ENCODE measurements around the gene TAS1R2.

TAS1R2 gene

GRCh38 chr1:18883079-18883478 is 23.6 kb upstream of the TAS1R2 start:
- H3K36me3 ChIP-seq (ENCODE audit: insufficient read depth, low read length) = no peaks in the 10 kb centered on the region
- H3K27me3 ChIP-seq (ENCODE audit: control insufficient read depth in 1 of 2, insufficient read depth in 2 of 2, low read length in 2 of 2) = no peaks in the 10 kb centered on the region
- H3K27ac ChIP-seq (ENCODE audit: low read depth, low read length) = no peak overlapping the region
- H3K4me3 ChIP-seq (ENCODE audit: low read depth in 1 of 2, low read length in 2 of 2) = no peak overlapping the region
- H3K4me1 ChIP-seq (ENCODE audit: insufficient read depth, low read length) = no peaks in the 10 kb centered on the region
- no peak overlapping the region for H3K9ac ChIP-seq (ENCODE audit: low read length)
- no peaks in the 10 kb centered on the region for H3K9me3 ChIP-seq (ENCODE audit: low read length)

GRCh38 chr1:18882486-18882885 is 23.0 kb upstream of the TAS1R2 start:
- H3K4me3 ChIP-seq (ENCODE audit: low read depth in 1 of 2, low read length in 2 of 2) = no peak overlapping the region
- no peaks in the 10 kb centered on the region for H3K36me3 ChIP-seq (ENCODE audit: insufficient read depth, low read length)
- no peaks in the 10 kb centered on the region for H3K9me3 ChIP-seq (ENCODE audit: low read length)
- no peaks in the 10 kb centered on the region for H3K27me3 ChIP-seq (ENCODE audit: control insufficient read depth in 1 of 2, insufficient read depth in 2 of 2, low read length in 2 of 2)
- no peak overlapping the region for H3K9ac ChIP-seq (ENCODE audit: low read length)
- no peak overlapping the region for H3K27ac ChIP-seq (ENCODE audit: low read depth, low read length)
- H3K4me1 ChIP-seq (ENCODE audit: insufficient read depth, low read length) = no peaks in the 10 kb centered on the region

GRCh38 chr1:18881642-18882431 is 22.4 kb upstream of the TAS1R2 start:
- Histone ChIP-seq H3K9me3 (ENCODE audit: low read length) (no peaks in the 10 kb centered on the region), H3K36me3 (ENCODE audit: insufficient read depth, low read length) (no peaks in the 10 kb centered on the region), H3K27me3 (ENCODE audit: control insufficient read depth in 1 of 2, insufficient read depth in 2 of 2, low read length in 2 of 2) (no peaks in the 10 kb centered on the region), H3K27ac (ENCODE audit: low read depth, low read length) (no peak overlapping the region), H3K4me1 (ENCODE audit: insufficient read depth, low read length) (no peaks in the 10 kb centered on the region), H3K4me3 (ENCODE audit: low read depth in 1 of 2, low read length in 2 of 2) (no peak overlapping the region), H3K9ac (ENCODE audit: low read length) (no peak overlapping the region)

DNA sequence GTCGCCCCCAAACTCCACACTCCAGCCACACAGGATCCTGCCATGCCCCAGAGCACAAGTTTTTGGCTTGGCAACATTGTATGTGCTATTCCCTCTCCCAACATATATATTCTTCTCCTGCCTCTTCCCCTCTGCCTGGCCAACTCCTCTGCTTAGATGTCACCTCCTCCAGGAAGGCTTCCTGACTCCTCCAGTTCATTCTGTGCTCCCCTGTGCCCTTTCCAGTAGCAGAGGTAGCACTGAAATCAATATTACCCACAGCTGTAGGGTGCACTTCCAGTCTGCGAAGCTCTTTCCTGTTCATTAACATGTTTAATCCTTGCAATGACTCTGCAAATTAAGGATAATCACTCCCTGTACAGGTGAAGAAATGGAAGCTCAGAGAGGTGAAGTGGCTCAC is 21.7 kb upstream of the TAS1R2 start:
- Histone ChIP-seq H3K9me3 (ENCODE audit: low read length) (no peaks in the 10 kb centered on the region), H3K9ac (ENCODE audit: low read length) (no peak overlapping the region), H3K4me1 (ENCODE audit: insufficient read depth, low read length) (no peaks in the 10 kb centered on the region), H3K36me3 (ENCODE audit: insufficient read depth, low read length) (no peaks in the 10 kb centered on the region), H3K27me3 (ENCODE audit: control insufficient read depth in 1 of 2, insufficient read depth in 2 of 2, low read length in 2 of 2) (no peaks in the 10 kb centered on the region), H3K27ac (ENCODE audit: low read depth, low read length) (no peak overlapping the region), H3K4me3 (ENCODE audit: low read depth in 1 of 2, low read length in 2 of 2) (no peak overlapping the region)

- no peak overlapping the region for H3K4me3 ChIP-seq (ENCODE audit: low read depth in 1 of 2, low read length in 2 of 2)
- H3K9me3 ChIP-seq (ENCODE audit: low read length) = no peaks in the 10 kb centered on the region
- no peak overlapping the region for H3K9ac ChIP-seq (ENCODE audit: low read length)
- H3K36me3 ChIP-seq (ENCODE audit: insufficient read depth, low read length) = no peaks in the 10 kb centered on the region
- H3K27ac ChIP-seq (ENCODE audit: low read depth, low read length) = no peak overlapping the region
- H3K27me3 ChIP-seq (ENCODE audit: control insufficient read depth in 1 of 2, insufficient read depth in 2 of 2, low read length in 2 of 2) = no peaks in the 10 kb centered on the region
- H3K4me1 ChIP-seq (ENCODE audit: insufficient read depth, low read length) = no peaks in the 10 kb centered on the region
Observed at GRCh38 chr1:18880585-18880984, 21.1 kb upstream of the TAS1R2 start.

DNA sequence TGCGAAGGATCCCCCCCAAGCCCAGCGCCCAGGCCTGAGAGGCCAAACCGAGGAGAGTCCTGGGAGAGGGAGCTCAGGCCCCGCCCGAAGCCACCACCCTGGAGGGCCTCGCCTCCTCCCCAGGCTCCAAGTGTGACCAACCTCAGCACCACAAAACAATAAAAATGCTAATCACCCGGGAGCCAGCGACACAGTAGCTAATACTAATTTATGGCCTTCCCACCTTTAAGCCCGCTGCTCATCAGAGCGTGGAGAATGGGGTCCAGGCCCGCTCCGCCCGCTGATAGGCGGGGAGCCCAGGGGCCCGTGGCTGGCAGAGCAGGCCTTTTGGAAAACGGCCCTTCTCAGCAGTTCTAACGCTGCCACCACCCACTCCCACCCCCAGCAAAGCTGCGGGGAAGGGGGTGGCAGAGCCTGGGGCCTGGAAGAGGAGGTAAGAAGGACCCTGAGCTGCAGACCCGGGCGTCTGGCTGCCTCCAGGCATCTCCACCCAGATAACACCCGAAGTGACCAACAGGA is 20.4 kb upstream of the TAS1R2 start:
- H3K9ac ChIP-seq (ENCODE audit: low read length) = no peak overlapping the region
- H3K36me3 ChIP-seq (ENCODE audit: insufficient read depth, low read length) = no peaks in the 10 kb centered on the region
- H3K9me3 ChIP-seq (ENCODE audit: low read length) = no peaks in the 10 kb centered on the region
- H3K4me3 ChIP-seq (ENCODE audit: low read depth in 1 of 2, low read length in 2 of 2) = no peak overlapping the region
- H3K27me3 ChIP-seq (ENCODE audit: control insufficient read depth in 1 of 2, insufficient read depth in 2 of 2, low read length in 2 of 2) = no peaks in the 10 kb centered on the region
- H3K27ac ChIP-seq (ENCODE audit: low read depth, low read length) = no peak overlapping the region
- H3K4me1 ChIP-seq (ENCODE audit: insufficient read depth, low read length) = peaks cover 2% of the 10 kb centered on the region

GRCh38 chr1:18879215-18879790 is 19.8 kb upstream of the TAS1R2 start:
- Histone ChIP-seq H3K9ac (ENCODE audit: low read length) (no peak overlapping the region), H3K36me3 (ENCODE audit: insufficient read depth, low read length) (no peaks in the 10 kb centered on the region), H3K27ac (ENCODE audit: low read depth, low read length) (no peak overlapping the region), H3K27me3 (ENCODE audit: control insufficient read depth in 1 of 2, insufficient read depth in 2 of 2, low read length in 2 of 2) (no peaks in the 10 kb centered on the region), H3K9me3 (ENCODE audit: low read length) (no peaks in the 10 kb centered on the region), H3K4me1 (ENCODE audit: insufficient read depth, low read length) (peaks cover 6% of the 10 kb centered on the region), H3K4me3 (ENCODE audit: low read depth in 1 of 2, low read length in 2 of 2) (no peak overlapping the region)

GRCh38 chr1:18878538-18879214 is 19.2 kb upstream of the TAS1R2 start:
- no peaks in the 10 kb centered on the region for H3K36me3 ChIP-seq (ENCODE audit: insufficient read depth, low read length)

DNA sequence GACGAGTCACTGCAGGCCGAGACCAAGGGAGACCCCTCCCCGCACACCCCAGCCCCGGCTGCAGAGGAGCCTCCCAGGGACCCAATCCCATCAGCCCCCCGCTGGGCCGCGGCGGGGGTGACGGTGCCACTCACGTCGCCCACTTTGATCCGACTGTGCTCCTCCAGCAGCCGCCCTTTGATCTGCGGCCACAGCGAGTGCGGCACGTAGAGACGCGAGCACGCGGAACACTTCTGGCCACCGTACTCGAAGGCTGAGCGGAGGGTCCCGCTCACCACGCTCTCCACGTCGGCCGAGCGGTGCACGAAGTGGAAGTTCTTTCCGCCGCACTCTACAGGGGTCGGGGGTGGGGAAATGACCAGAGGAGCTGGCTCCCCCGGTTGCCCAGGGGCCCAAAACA is 17.8 kb upstream of the TAS1R2 start:
- Histone ChIP-seq H3K9me3 (ENCODE audit: low read length) (no peaks in the 10 kb centered on the region), H3K9ac (ENCODE audit: low read length) (no peak overlapping the region), H3K4me1 (ENCODE audit: insufficient read depth, low read length) (peaks cover 6% of the 10 kb centered on the region), H3K27ac (ENCODE audit: low read depth, low read length) (no peak overlapping the region), H3K36me3 (ENCODE audit: insufficient read depth, low read length) (no peaks in the 10 kb centered on the region), H3K27me3 (ENCODE audit: control insufficient read depth in 1 of 2, insufficient read depth in 2 of 2, low read length in 2 of 2) (no peaks in the 10 kb centered on the region), H3K4me3 (ENCODE audit: low read depth in 1 of 2, low read length in 2 of 2) (no peak overlapping the region)

More at GRCh38 chr1:18878538-18879214, 19.2 kb upstream of the TAS1R2 start:
- H3K4me1 ChIP-seq (ENCODE audit: insufficient read depth, low read length) = peaks cover 6% of the 10 kb centered on the region
- no peaks in the 10 kb centered on the region for H3K9me3 ChIP-seq (ENCODE audit: low read length)
- no peak overlapping the region for H3K27ac ChIP-seq (ENCODE audit: low read depth, low read length)
- H3K4me3 ChIP-seq (ENCODE audit: low read depth in 1 of 2, low read length in 2 of 2) = no peak overlapping the region
- H3K27me3 ChIP-seq (ENCODE audit: control insufficient read depth in 1 of 2, insufficient read depth in 2 of 2, low read length in 2 of 2) = no peaks in the 10 kb centered on the region
- no peak overlapping the region for H3K9ac ChIP-seq (ENCODE audit: low read length)

DNA sequence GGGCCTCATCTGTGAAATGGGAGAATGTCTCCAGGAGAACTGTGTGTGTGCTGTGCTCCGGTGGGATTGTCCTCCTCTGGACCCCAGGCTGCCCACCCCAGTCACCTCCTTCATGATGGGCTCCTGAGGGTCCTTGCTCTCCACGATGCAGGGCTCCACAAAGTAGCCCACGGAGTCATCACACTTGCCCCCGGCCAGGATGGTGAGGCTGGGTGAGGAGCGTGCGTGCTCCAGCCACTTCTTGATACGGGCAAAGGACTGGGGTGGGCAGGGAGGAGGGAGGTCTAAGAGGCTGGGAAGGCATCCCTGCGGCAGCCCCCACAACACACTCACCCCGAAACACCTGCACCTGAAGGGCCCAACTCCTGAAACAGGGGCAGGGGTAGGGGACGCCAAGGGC is 16.8 kb upstream of the TAS1R2 start:
- no peak overlapping the region for H3K27ac ChIP-seq (ENCODE audit: low read depth, low read length)
- H3K36me3 ChIP-seq (ENCODE audit: insufficient read depth, low read length) = no peaks in the 10 kb centered on the region
- no peaks in the 10 kb centered on the region for H3K9me3 ChIP-seq (ENCODE audit: low read length)
- peaks cover 6% of the 10 kb centered on the region for H3K4me1 ChIP-seq (ENCODE audit: insufficient read depth, low read length)
- no peaks in the 10 kb centered on the region for H3K27me3 ChIP-seq (ENCODE audit: control insufficient read depth in 1 of 2, insufficient read depth in 2 of 2, low read length in 2 of 2)
- no peak overlapping the region for H3K4me3 ChIP-seq (ENCODE audit: low read depth in 1 of 2, low read length in 2 of 2)
- no peak overlapping the region for H3K9ac ChIP-seq (ENCODE audit: low read length)

DNA sequence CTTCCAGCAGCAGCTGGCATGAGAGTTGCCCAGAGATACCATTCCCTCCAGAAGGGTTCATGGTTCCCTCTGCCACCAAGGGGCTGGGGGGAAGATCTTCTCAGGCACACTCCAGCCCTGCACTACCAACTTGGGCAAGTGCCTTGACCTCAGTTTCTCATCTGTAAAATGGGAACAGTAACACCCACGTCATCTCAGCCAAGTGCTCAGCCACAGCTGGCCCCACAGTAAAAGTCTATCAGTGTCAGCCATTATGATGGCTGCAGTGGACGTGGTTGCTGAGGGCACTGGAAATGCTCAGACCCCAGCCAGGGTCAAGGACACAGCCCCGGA is 16.3 kb upstream of the TAS1R2 start:
- H3K27me3 ChIP-seq (ENCODE audit: control insufficient read depth in 1 of 2, insufficient read depth in 2 of 2, low read length in 2 of 2) = no peaks in the 10 kb centered on the region
- H3K4me3 ChIP-seq (ENCODE audit: low read depth in 1 of 2, low read length in 2 of 2) = no peak overlapping the region
- H3K36me3 ChIP-seq (ENCODE audit: insufficient read depth, low read length) = no peaks in the 10 kb centered on the region
- no peak overlapping the region for H3K9ac ChIP-seq (ENCODE audit: low read length)
- peaks cover 6% of the 10 kb centered on the region for H3K4me1 ChIP-seq (ENCODE audit: insufficient read depth, low read length)
- H3K27ac ChIP-seq (ENCODE audit: low read depth, low read length) = no peak overlapping the region
- H3K9me3 ChIP-seq (ENCODE audit: low read length) = no peaks in the 10 kb centered on the region
